Liver (tissue), 3 donors: ENCODE results near the gene HTR3B.

ENCODE experiments used
- TF ChIP-seq, protein P1 (sequence below): IDR thresholded peaks from 2 replicates; pipeline ENCODE4 v1.6.1; 2016; ENCODE audit warnings: antibody characterized with exemption
- TF ChIP-seq, protein P2 (sequence below): fragments of 150-350 bp; IDR thresholded peaks from 2 replicates; pipeline ENCODE4 v1.5.1; 2017; ENCODE audit warnings: improper control_type of control experiment, low read depth, low read length; ENCODE audit not compliant: missing input control
- donor health status: healthy.
- donor health status: healthy.

DNA sequence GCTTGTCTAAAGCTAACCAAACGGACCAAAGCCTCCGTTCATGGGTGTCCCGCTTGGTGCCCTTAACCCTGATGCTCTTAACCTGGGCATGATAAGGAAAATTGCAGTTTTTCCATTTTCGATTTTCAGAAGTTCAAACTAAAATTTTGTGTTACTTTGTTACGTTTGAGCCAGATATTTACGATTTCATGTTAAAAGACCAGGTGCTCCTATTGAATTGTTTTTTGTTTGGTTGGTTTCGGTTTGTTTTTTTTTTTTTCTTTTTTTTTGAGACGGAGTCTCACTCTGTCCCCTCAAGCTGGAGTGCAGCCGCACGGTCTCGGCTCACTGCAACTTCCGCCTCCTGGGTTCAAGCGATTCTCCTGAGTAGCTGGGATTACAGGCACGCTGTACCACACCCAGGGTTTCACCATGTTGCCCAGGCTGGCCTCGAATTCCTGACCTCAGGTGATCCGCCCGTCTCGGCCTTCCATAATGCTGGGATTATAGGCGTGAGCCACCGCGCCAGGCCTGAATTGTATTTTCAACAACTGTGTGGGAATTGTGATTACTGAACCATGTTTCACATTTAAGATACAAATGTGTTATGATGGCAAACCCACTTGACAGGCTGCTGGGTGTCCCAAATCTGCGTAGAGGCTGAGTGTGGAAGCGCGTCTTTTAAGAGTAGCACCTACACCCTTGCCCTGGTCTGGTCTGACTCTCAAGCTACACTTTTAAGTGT lies 28.4 kb upstream of the HTR3B start:
- TF ChIP-seq, protein P1, sequence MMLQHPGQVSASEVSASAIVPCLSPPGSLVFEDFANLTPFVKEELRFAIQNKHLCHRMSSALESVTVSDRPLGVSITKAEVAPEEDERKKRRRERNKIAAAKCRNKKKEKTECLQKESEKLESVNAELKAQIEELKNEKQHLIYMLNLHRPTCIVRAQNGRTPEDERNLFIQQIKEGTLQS: no peak
- TF ChIP-seq, protein P2, sequence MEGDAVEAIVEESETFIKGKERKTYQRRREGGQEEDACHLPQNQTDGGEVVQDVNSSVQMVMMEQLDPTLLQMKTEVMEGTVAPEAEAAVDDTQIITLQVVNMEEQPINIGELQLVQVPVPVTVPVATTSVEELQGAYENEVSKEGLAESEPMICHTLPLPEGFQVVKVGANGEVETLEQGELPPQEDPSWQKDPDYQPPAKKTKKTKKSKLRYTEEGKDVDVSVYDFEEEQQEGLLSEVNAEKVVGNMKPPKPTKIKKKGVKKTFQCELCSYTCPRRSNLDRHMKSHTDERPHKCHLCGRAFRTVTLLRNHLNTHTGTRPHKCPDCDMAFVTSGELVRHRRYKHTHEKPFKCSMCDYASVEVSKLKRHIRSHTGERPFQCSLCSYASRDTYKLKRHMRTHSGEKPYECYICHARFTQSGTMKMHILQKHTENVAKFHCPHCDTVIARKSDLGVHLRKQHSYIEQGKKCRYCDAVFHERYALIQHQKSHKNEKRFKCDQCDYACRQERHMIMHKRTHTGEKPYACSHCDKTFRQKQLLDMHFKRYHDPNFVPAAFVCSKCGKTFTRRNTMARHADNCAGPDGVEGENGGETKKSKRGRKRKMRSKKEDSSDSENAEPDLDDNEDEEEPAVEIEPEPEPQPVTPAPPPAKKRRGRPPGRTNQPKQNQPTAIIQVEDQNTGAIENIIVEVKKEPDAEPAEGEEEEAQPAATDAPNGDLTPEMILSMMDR: no peak
